Measurements from ENCODE around the gene RHOV.

RHOV gene, protein sequence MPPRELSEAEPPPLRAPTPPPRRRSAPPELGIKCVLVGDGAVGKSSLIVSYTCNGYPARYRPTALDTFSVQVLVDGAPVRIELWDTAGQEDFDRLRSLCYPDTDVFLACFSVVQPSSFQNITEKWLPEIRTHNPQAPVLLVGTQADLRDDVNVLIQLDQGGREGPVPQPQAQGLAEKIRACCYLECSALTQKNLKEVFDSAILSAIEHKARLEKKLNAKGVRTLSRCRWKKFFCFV

DNA sequence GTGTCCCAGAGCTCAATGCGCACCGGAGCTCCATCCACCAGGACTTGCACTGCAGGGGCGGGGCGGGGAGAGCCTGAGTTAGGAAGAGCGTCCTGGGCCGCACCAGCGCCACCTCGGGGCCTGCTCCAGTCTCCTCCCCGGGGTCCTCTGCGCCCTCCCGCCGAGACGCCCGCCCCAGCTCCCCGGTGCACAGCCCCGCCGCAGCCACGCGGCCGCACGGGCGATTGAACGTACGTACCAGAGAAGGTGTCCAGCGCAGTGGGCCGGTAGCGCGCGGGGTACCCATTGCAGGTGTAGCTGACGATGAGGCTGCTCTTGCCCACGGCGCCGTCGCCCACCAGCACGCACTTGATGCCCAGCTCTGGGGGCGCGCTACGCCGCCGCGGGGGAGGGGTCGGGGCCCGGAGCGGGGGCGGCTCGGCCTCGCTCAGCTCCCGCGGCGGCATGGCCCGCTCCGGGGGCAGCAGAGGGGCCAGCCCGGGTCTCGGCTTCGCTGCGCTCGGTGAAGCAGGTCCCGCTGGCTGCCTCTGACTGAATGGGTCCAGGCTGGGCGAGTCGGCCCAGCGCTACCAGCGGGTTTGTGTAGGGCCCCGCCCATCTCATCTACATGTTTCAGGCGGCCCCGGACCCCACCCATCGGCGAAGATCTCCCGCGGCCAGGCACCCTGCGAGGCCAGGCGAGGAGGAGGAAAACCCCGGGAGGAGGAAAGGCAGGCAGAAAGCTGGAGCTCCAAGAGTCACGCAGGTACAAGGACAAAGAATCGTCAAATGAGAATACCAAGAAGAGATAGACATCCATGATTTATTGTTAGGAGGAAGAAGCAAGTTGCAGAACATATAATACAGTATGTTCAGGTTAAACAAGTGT is at the start of gene RHOV:
TSS of gene RHOV (minus strand) at position 541 of the 868 bp plus-strand sequence. CDS start at position 446, 95 bp downstream.
- peak; percentile 57 for DNase-seq

DNA sequence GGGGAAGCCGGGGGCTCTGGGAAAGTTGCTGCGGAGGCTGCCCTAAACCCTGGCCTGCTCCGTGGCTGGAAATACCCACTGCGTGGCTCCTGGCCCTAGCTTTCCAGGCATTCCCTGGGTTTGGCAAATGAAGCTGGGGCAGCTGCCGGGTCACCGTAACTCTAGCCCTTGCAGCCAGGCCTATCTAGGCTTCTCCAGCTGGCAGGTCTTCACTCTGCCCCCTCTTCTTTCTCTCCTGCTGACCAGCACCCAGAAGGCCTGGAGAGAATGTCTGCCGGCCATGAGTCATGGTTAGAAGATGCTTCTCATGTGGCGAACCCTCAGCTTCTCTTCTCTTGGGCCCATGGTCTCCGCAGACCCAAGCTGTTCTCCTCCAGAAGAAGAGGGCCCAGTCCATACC is 49.5 kb upstream of the RHOV start:
- no peak for DNase-seq

DNA sequence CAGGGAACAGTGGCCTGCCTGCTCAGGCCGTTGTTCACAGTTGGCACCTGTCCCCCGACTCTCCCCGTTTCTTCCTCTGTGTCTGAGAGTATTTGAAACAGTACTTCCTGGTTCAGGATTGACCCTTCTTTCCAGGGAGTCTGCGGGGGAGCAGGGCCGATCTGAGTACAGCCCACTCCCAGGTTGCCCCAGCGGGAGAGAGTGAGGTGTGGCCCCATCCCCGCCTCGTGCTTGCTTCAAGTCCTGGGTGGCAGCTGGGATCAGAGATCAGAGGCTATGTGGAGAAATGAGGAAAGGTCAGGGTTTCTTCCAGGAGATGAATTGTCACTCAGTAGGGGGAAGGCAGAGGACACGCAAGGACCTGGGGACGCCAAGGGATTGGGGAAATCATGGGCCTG is 48.6 kb upstream of the RHOV start:
- no peak for DNase-seq

DNA sequence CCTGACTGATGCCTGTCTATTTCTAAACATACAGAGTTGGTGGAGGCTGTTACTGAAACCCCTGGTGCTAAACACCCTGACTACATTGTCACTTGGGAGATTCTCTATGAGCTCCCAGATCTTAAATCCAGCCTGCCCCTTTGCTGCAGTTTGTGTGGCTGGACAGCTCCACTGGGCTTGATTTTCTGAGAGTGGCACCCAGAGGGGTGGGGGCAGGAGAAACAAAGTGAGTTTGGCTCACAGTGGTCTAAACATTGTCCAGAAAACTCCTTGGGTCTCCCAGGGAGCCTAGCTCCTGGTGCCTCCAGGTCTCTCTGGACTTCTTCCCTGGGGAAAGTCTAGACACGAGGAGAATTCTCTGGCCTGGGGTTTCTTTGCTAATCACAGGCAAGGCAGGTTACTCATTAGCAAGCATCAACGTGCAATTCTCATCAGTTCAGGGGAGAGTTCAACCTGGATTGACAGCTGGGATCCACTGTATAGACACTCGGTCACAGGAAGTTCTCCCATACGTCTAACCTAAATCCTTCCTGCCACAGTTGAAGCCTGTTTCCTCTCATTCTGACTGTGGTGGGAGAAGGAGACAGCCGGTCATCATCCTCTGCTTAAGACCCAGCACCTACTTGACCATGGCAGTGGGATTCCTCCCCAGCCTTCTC is 48.0 kb upstream of the RHOV start:
- DNase-seq, result no peak

DNA sequence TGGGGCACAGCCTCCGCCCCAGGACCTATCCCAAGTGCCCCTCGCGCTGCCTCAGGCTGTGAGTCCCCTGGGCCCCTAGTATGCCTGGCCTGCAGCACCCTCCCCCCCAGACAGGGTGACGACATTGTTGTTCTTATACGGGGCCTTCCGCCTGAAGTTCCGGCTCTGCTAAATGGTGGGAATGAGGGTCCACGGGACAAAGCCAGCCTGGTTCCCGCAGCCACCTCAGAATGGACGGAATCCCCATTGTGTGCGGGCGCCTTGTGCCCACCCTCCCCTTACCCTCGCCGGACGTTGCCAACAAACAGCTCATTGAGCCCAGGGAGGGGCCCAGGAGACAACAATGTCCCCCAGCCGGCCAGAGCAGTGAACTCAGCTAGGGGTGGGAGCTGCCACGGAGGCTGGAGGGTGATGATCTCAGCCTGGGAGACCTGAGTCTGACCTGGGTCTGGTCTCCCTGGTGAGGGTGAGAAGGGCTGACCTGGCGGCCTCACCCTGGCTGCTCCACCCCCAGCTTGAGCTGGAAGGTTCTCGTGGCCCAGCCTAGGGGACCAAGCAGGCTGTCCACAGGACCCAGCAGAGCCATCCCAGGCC is 44.9 kb upstream of the RHOV start:
- DNase-seq, result no peak

DNA sequence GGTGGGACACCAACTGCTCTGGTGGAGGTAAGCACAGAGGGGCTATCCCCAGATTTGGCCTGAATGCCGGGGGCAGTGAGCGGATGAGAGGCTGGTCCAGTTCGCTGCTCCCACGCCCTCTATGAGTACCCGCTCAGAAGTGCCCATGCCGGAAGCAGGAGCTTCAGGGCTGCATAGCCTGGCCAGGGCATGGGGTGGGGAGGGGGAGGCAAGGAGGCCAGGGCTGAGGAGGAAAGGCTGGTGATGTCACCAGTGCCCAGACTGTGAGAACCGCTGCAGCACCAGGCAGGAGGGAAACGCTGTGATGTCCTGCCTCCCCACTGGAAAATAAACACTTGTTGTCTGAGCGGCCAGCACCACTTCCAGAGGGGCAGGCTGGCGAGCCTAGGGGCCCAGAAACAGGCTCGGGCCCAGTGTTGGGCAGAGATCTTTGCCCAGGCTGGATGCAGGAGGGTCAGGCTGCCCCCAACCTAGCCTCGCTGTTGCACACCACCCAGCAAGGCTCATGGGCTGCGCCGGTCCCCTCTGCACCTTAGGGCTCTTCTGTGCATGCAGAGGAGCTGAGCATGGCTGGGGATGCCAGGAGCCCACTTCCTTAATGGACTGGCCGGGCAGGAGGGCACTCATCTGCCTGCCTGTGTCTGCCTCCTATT is 44.2 kb upstream of the RHOV start:
- DNase-seq, result no peak

DNA sequence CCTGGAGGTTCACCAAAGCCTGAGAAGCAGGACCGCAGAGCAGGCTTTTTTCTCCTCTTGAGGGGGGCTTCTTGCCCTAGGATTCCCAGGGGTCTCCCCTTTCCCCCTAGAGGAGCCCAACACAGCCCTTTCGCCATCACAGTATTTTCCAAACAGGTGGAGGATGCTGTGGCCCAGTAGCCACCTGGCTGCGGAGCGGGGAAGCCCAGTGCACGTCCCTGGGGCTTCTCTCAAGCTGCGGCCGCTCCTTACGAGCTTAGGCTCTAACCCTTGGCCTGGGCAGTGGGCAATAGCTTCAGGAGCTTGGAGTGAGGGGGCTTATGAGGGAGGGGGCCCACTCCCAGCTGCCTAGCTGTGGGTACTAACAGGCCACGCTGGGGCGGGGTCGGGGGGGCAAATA is 43.6 kb upstream of the RHOV start:
- no peak for DNase-seq

DNA sequence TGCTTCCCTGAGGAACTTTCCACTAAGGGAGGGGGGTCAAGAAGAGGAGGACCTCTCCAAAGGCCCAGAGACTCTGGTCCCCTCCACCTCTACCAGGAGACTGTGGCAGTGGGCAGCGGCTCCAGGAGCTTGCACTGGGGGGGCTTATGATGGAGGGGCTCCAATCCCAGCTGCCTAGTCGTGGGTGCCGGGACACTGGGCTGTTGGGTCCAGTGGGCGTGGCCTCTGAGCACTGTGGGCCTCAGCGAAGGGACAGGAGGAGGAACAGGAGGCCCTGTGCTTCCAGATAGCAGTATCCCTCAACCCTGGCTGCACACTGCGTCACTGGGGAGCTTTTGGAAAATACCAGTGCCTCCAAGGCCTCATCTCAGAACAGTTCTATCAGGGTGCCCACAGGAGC is 41.6 kb upstream of the RHOV start:
- DNase-seq, result no peak

DNA sequence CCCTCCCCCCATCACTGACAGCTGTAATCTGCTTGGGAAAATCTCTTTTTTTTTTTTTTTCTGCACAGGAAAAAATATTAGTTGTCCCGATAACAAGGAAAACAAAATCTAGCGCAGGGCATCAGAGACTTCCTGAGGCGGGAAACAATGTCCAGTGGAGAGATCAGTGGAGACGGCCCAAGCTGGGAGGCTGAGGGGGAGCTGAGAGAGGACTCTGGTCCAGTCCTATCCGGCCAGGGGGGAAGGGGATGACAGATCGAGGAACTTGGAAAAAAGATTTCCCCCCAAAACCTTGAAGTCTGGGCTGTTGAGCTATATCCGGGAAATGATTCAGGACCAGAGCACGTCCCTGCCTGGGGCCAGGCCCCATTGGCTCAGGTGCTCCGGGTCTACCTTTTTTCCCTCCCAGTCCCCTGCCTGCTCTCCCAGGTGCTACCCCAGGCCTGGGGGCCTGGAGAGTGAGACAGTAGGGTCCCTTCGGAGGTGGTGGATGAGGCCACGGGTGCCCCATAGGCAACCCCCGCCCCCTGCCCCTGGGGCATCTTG is 41.2 kb upstream of the RHOV start:
- DNase-seq, result no peak

DNA sequence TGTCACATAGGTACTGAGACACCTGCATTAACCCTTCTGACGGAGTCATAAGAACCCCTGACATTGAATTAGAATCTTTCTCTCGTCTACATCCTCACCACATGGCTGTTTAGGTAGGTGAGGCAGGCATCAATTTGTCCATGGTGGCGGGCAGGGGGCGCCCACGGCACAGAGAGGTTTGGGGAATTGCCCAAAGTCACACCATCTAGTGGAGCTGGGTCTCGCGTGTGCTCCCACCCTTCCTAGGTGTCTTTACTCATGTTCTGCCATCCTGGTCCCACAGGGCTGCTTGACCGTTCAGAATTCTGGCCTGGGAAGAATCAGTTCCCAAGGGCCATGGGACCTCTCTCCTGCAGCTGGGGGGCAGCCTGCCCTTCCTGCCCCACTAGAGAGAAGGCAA is 40.5 kb upstream of the RHOV start:
- no peak for DNase-seq

DNA sequence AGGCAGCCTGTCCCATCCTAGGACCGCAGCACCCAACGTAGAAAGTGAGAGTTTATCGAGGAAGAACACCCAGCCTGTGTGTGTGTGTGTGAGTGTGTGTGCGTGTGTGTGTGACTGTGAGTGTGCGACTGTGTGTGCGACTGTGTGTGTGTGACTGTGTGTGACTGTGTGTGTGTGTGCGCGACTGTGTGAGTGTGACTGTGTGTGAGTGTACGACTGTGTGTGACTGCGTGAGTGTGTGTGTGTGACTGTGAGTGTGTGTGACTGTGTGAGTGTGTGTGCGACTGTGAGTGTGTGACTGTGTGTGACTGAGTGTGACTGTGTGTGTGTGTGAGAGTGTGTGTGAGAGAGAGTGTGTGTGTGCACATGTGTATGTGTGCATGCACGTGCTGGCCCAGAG is 40.0 kb upstream of the RHOV start:
- no peak for DNase-seq

DNA sequence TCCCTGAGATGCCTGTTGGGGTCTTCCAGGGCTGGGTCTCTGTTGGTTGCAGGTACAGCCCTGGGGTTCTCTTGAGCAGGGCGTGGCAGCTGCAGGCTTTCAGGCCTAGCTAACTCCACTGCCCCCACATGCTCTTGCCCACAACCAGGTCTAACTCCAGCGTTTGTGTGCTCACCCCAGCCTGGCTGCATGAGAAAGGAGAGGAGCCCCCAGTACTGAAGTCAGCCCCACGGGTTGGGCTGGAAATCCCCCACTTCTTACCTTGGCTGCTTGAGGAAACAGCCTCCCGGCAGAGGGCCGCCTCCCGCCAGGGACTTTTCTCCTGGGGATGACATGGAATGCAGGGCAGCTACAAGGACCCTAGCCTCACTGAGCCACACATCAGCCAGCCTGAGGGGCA is 38.4 kb upstream of the RHOV start:
- no peak for DNase-seq

DNA sequence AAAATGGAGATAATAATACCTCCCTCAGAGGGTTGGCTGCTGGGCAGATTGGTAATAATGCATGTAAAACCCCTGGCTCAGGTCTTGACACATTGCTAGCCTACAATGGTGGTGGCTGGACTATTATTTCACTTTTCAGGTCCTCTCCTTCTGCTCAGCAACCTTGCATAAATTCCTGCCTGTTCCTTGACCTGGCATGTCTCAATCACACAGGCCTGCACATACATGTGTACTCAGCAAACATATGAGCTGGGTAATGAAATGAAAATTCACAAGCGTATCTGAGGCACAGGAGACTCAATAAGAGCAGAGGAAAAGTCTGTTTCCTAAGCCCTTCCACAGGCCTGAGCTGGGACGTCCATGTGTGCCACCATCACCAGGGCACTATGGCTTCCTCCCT is 37.7 kb upstream of the RHOV start:
- no peak for DNase-seq

DNA sequence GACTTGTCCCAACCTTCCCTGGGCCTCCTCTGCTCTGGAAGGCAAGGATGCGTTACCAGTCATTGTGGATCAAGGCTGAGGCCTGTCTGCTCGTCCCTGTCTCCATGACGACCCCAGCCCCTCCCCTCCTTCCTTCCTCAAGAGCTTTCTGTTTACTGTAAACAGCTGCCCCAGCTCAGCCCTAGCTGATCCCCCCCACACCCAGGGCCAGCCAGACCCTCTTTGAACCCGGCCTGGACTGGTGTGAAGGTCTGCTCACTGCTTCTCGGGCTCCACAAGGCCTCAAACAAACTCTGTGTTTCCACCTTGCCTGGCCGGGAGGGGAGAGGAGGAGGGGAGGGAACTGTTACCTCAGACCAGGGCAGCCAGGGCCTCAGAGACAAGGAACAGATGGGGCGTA is 37.1 kb upstream of the RHOV start:
- DNase-seq, result no peak

DNA sequence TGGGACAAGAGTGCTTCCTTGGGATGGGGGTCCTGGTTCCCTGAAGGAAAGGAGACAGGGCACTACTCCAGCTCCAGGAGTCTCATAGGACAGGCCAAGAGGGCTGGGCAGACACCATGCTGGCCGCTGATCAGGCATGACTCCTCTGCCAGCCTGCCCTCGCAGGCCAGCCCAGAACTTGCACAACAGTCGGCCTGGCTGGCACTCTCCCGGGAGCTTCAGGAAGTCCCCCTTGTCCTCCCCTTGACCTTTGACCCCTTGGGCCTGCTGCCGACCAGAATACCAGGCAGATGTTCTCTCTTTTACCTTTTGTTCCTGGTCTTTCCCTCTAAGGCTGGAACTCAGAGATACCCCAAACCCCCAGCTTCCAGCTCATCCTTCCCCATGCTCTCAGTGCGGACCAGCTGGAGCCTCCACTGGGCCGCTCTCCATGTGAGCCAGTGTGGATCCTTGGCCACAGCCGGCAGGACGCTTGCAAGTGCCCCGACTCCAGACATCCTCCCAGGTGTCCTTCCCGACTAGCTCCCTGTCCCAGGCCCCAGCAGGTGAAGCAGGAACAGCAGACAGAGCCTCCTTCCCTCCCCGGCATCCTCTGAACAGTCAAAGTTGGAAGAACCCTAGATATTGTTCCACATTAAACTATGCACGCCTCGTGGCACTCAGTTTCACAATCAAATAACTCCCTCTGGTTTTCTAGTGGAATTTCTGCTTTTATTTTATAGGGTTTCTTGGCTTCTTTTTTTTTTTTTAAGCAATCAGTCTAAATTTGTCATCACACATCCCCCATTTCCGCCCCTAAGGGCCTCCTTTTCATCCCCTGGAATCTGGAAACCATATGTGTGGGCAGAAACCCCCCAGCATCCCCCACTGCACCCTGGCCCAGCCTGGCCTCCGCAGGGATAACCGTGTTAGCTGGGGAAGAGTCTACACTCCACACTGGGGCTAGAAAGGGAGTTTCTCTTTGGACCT is 35.9 kb upstream of the RHOV start:
- DNase-seq, result peak; percentile 82

DNA sequence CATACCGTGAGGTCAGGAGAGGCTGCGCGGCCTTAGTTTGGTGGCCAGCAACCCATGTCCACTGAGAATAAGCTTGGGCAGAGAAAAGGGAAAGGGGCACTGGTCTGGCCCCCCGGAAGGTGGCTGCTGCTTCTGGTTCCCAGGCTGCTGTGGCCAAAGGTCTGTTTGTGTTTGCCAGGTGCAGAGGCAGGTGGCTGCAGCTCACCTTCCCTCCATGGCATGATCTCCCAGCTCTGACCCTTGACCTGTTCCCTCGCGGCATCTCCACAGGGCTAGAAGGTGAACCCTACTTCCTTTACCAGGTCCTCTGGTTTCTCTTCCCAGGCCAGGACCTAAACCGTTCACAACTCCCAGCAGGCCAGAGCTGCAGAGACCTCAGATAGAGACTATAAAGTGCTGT is 34.1 kb upstream of the RHOV start:
- no peak for DNase-seq

DNA sequence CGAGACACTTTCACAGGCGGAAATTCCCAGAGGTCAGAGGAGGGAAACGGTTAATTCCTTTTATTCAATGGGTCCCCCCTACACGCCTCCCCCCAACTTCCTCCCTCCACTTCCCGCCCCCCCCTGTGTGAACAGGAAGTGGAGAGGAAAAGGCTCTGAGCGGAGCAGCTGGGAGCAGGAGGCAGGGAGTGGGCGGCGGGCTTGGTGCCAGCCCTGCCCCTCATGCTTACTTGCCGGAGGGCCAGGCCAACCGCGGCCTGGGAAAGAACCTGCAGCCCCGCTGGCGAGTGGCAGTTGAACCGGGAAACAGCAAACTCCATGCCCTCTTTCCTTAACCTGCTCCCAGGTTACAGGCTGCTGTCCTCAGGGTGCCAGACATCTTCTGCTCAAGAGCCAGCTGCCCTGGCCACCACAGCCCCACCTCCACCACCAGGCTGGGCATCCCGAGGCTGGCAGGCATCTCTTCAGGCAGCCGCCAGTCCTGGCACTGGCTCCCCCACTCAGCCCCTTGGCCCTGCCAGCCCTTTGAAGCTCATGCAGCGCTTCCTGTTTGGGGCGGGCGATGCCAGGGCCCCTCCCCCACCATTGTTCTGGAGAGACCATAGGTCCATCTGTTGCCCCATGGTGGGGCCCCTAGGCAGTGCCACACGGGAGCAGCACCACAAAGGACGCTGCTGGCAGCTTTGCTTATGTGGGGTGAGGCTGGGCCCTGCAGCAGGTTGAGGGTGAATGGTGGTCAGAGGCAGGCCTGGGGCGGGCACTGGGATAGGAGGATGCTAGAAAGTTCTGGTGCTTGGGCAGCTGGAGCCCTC is 33.2 kb upstream of the RHOV start:
- DNase-seq, result peak; percentile 47

DNA sequence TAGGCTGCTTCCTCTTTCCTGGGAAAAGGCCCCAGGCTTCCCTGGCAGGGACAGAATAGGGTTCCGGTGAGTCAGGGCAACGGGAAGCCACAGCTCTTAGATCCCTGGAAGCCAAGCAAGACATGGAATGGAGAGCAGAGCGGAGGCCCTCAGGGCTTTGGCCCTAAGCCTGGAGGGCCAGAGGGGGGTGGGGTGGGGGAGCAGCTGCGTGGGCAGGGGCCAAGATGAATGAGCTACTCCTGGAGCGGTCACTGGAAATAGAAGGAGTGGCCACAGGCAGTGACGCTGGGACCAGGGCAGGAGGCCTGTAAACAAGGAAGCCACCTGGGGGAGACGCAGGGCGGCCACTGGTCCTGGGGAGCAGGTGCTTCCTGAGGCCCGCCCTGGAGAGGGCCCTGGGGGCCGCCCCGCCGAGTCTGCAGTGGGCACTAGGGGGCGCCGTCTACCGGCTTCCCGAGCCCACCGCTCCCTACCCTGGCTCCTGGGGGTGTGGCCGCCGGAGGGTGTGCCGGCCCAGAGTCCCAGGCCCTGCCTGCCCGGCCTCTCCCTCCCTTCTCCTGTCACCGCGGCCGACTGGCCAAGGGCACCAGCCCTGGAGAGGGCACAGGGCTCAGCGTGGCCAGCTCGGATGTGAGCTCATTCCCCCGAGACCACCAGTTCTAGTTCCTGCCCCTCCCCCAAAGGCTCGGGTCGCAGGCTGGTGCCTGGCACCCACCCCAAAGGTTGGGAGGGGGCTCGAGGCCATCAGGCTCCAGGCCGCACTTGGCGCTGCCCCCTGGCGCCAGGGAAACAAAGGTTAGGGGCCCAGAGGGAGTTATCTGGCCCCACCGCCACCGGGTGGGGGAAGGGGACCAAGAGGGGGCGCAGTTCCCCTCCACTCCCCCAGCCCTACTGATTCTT is 32.3 kb upstream of the RHOV start:
- DNase-seq, result peak; percentile 66

DNA sequence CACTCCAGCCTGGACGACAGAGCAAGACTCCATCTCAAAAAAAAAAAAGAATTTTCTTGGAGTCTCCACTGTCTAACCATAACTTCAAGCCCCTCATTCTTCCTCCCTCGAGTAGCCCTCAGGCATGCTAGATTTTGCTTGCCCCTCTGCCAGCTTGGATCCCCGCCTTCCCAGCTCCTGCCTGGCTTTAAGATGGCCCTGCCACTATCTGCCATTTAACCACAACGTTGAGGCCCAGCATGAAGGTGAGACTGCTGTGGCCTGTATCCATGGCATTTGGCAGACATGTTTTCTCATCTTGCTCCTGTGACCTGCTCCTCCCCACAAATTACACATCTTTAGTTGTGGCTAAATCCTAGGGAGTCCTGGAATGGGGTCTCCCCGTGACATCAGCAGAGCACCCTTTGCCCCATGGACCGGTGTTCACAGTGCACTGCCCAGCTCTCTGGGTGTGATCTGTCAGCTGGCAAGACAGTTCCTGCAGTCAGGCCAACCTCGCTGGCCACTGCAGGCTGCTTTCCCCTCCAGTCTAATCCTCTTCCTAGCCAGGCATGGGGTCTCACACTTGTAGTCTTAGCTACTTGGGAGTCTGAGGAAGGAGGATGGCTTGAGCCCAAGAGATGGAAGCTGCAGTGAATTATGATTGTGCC is 30.6 kb upstream of the RHOV start:
- DNase-seq, result no peak

Data from suppressor macrophage treated with lipopolysaccharide for 4 hours (primary cell).